IMR-90 (cell line): Measurements from ENCODE around the gene TBCC. TPM values are rescaled to one million over a fixed set of nuclear protein-coding genes. Genes with fewer than 3 reads are reported as not detected.
A peak's percentile ranks its signal among the peaks of the same experiment; 100 is the strongest.

Source experiments
- ATAC-seq: fragments of 200-7000 bp; cut with Tn5 transposase; 2 replicates; pipeline ENCODE4 v1.9.1; 2020; ENCODE audit warnings: low read depth, mild to moderate bottlenecking, moderate library complexity
- BruUV-seq: library from RNA; stranded (reverse); fragments of 400-500 nt; replicated peaks from 2 replicates; lab custom pipeline; 2021; lab: Mats Ljungman, UMichigan
- CTCF ChIA-PET: fragments of 300-600 bp; formaldehyde crosslinking; extraction: SDS; loops from one replicate; lab custom pipeline; 2021; ENCODE audit warnings: antibody characterized with exemption; lab: Yijun Ruan, JAX
- POLR2A ChIA-PET: fragments of 300-600 bp; sonication (Branson Sonifier 250); formaldehyde crosslinking; loops from one replicate; lab custom pipeline; 2022; ENCODE audit warnings: antibody characterized with exemption; ENCODE audit not compliant: unreplicated experiment; lab: Charles Lee
- DNase-seq: peaks from one replicate; pipeline ENCODE4 v3.0.0; 2013
- H2AFZ ChIP-seq: replicated peaks from 2 replicates; pipeline ENCODE3; 2013; ENCODE audit warnings: low read length, mild to moderate bottlenecking; ENCODE audit not compliant: poor library complexity
- H2AK5ac ChIP-seq: 2 replicates; pipeline ENCODE4 v1.6.1; 2013; ENCODE audit warnings: low read depth, low read length, inconsistent platforms
- H2AK9ac ChIP-seq: replicated peaks from 2 replicates; pipeline ENCODE3; 2013; ENCODE audit warnings: mild to moderate bottlenecking, low read depth, low read length, moderate library complexity; ENCODE audit not compliant: poor library complexity
- H2BK120ac ChIP-seq: 2 replicates; pipeline ENCODE4 v1.6.1; 2013; ENCODE audit warnings: low read depth, low read length, inconsistent platforms
- H2BK15ac ChIP-seq: 3 replicates; pipeline ENCODE4 v1.6.1; 2013; ENCODE audit warnings: low read depth, low read length, inconsistent platforms
- H2BK20ac ChIP-seq: 2 replicates; pipeline ENCODE4 v1.6.1; 2013; ENCODE audit warnings: low read depth, mild to moderate bottlenecking, inconsistent platforms, low read length, moderate library complexity
- H2BK5ac ChIP-seq: 2 replicates; pipeline ENCODE4 v1.6.1; 2013; ENCODE audit warnings: mild to moderate bottlenecking, low read depth, low read length, inconsistent platforms; ENCODE audit not compliant: poor library complexity, severe bottlenecking
- H3K14ac ChIP-seq: replicated peaks from 2 replicates; pipeline ENCODE4 v1.6.1; 2013; ENCODE audit warnings: low read depth, low read length, inconsistent platforms
- H3K18ac ChIP-seq: 2 replicates; pipeline ENCODE4 v1.6.1; 2013; ENCODE audit warnings: low read depth, low read length, control low read depth
- H3K23ac ChIP-seq: 2 replicates; pipeline ENCODE4 v1.6.1; 2013; ENCODE audit warnings: low read depth, low read length, inconsistent platforms
- H3K27ac ChIP-seq: 2 replicates; pipeline ENCODE4 v1.5.1; 2013; ENCODE audit warnings: mild to moderate bottlenecking, control low read depth, low read length; ENCODE audit not compliant: insufficient read depth
- H3K27me3 ChIP-seq: 2 replicates; pipeline ENCODE4 v1.6.1; 2013; ENCODE audit warnings: low read length; ENCODE audit not compliant: control insufficient read depth, insufficient read depth
- H3K36me3 ChIP-seq: 2 replicates; pipeline ENCODE4 v1.6.1; 2013; ENCODE audit warnings: low read length, mixed read lengths; ENCODE audit not compliant: control insufficient read depth, insufficient read depth
- H3K4ac ChIP-seq: 2 replicates; pipeline ENCODE4 v1.6.1; 2013; ENCODE audit warnings: low read depth, low read length, inconsistent platforms
- H3K4me1 ChIP-seq: 2 replicates; pipeline ENCODE4 v1.6.1; 2013; ENCODE audit warnings: low read length, mixed read lengths; ENCODE audit not compliant: control insufficient read depth, insufficient read depth
- H3K4me2 ChIP-seq: 2 replicates; pipeline ENCODE4 v1.6.1; 2013; ENCODE audit warnings: low read depth, mild to moderate bottlenecking, control low read depth, low read length, moderate library complexity
- H3K4me3 ChIP-seq: 2 replicates; pipeline ENCODE4 v1.5.1; 2013; ENCODE audit warnings: low read depth, mild to moderate bottlenecking, control low read depth, low read length, moderate library complexity; ENCODE audit not compliant: insufficient read depth
- H3K56ac ChIP-seq: 2 replicates; pipeline ENCODE4 v1.6.1; 2013; ENCODE audit warnings: low read length, inconsistent platforms; ENCODE audit not compliant: insufficient read depth; ENCODE audit errors: extremely low read depth
- H3K79me1 ChIP-seq, 2 experiments: 2 replicates each; pipeline ENCODE4 v1.6.1; 2013; ENCODE audit warnings: low read length in 2 of 2, inconsistent platforms in 1 of 2, low read depth in 1 of 2
- H3K9ac ChIP-seq: 2 replicates; pipeline ENCODE4 v1.6.1; 2013; ENCODE audit warnings: low read depth, low read length, control low read depth
- H3K9me1 ChIP-seq: 2 replicates; pipeline ENCODE4 v1.6.1; 2013; ENCODE audit warnings: low read length, inconsistent platforms; ENCODE audit not compliant: insufficient read depth
- H3K9me3 ChIP-seq: 2 replicates; pipeline ENCODE4 v1.6.1; 2013; ENCODE audit warnings: low read length; ENCODE audit not compliant: control insufficient read depth, insufficient read depth
- H4K20me1 ChIP-seq: 2 replicates; pipeline ENCODE4 v1.6.1; 2013; ENCODE audit warnings: low read length, inconsistent platforms; ENCODE audit not compliant: insufficient read depth
- H4K5ac ChIP-seq: 2 replicates; pipeline ENCODE4 v1.6.1; 2013; ENCODE audit warnings: mild to moderate bottlenecking, low read depth, low read length, control low read depth
- H4K8ac ChIP-seq, 2 experiments: 2 replicates each; pipeline ENCODE4 v1.6.1; 2013; ENCODE audit warnings: low read depth in 2 of 2, low read length in 2 of 2, control low read depth in 1 of 2, inconsistent platforms in 1 of 2
- H4K91ac ChIP-seq: 2 replicates; pipeline ENCODE4 v1.6.1; 2013; ENCODE audit warnings: low read depth, low read length, inconsistent platforms; ENCODE audit not compliant: insufficient read depth
- CEBPB ChIP-seq: IDR thresholded peaks from 2 replicates; pipeline ENCODE4 v1.6.1; 2012; ENCODE audit warnings: low read depth, low read length, improper control_type of control experiment
- CHD1 ChIP-seq: IDR thresholded peaks from 2 replicates; pipeline ENCODE4 v1.6.1; 2012; ENCODE audit warnings: low read depth, low read length, improper control_type of control experiment
- WGBS, 2 experiments: methylation state at CpG; one replicate each; pipeline versions ENCODE4 v1.1.5 to v1.1.7; 2013; ENCODE audit warnings: missing lambda C conversion rate in 2 of 2; ENCODE audit not compliant: insufficient read length in 1 of 2; ENCODE audit errors: extremely low coverage in 2 of 2; 5-methylcytosine and 5-hydroxymethylcytosine counted together
- dilution Hi-C: fragments of 300-500 bp; cut with HindIII; formaldehyde crosslinking; loops from one replicate; pipeline ENCODE4 v1.14.3; 2018; ENCODE audit warnings: low sequenced_read_pairs; ENCODE audit not compliant: unreplicated experiment
- in situ Hi-C: fragments of 300-500 bp; cut with MboI; formaldehyde crosslinking; loops from 3 replicates; pipeline ENCODE4 v1.14.3; 2019; ENCODE audit warnings: low sequenced_read_pairs, inconsistent platforms, mixed read lengths
- intact Hi-C: fragments of 100-400 bp; cut with micrococcal nuclease; formaldehyde crosslinking; loops from 2 replicates; pipeline ENCODE4 v1.10.0; 2022
- polyA plus RNA-seq, 3 experiments: library from polyadenylated mRNA; depleted of rRNA; stranded (reverse); fragments of >200 nt; gene quantifications; 2 replicates each; pipeline ENCODE4 v1.2.3, GENCODE V29; 2012; ENCODE audit warnings: low replicate concordance in 1 of 3
- total RNA-seq: library from RNA; depleted of rRNA; stranded (reverse); fragments of >200 nt; gene quantifications from 2 replicates; pipeline ENCODE4 v1.2.3, GENCODE V29; 2012

TBCC gene
- total and polyA plus RNA-seq, 2 of the 4 experiments (the other 2 are of a cell fraction), result 23.0 to 32.6 TPM

- Histone ChIP-seq H3K9me1 (peaks cover 5% of the 10 kb centered on the region), H3K4me1 (peaks cover 5% of the 10 kb centered on the region; the same call in 1 of the 2 replicates), H3K79me1 (peaks cover 0 to 5% of the 10 kb centered on the region in 2 experiments; a peak in 1 of 4 replicates), H3K9ac (no peak overlapping the region), H3K14ac (no peak overlapping the region), H4K8ac (no peak overlapping the region), H3K4ac (no peak overlapping the region), H3K23ac (no peak overlapping the region), H2BK20ac (no peak overlapping the region), H3K56ac (no peak overlapping the region), H2BK120ac (no peak overlapping the region), H2AK9ac (no peak overlapping the region), H2BK5ac (no peak overlapping the region), H2AK5ac (no peak overlapping the region), H3K27me3 (no peaks in the 10 kb centered on the region), H4K20me1 (no peaks in the 10 kb centered on the region), H3K4me3 (no peak overlapping the region), H3K9me3 (no peaks in the 10 kb centered on the region), H4K91ac (no peak overlapping the region), H3K27ac (no peak overlapping the region), H3K4me2 (no peak overlapping the region), H3K18ac (no peak overlapping the region), H4K5ac (no peak overlapping the region), H2AFZ (no peak overlapping the region), H3K36me3 (no peaks in the 10 kb centered on the region), H2BK15ac (no peak overlapping the region)
- intact Hi-C loops (no loop called here), dilution Hi-C loops (no loop called here), in situ Hi-C loops (no loop called here)
- POLR2A ChIA-PET, result interaction anchor here (0.6 kb wide), 1 partner anchor 1372 kb away, joined by 3 read pairs; no protein-coding TSS in a partner anchor
- ATAC-seq, result no peak
- TF ChIP-seq CEBPB (0 out of 2 replicates have a peak, but pooled peaks have one; percentile 31), CHD1 (no peak)
- BruUV-seq, result no TSS peak
- DNase-seq, result no peak
- CTCF ChIA-PET, result no interaction called here
- WGBS, 2 experiments, result 96% methylated on average over 4 of the region's 8 CpGs; no CpG with 5 or more reads in 1 of the 2 experiments
Observed at GRCh38 chr6:42761287-42762067, 15.6 kb upstream of the TBCC start.
